Testis (tissue), 3 donors: ENCODE results near the gene AK1. TPM values are rescaled to one million over a fixed set of nuclear protein-coding genes. Genes with fewer than 3 reads are reported as not detected.

ENCODE experiments used
- DNase-seq: peaks from one replicate; pipeline ENCODE4 v3.0.0-alpha.2; 2019
- H3K27ac ChIP-seq, 2 donors: fragments of 200-600 bp; sonication (generic); one replicate each; pipeline ENCODE4 v1.5.1; 2019
- H3K27me3 ChIP-seq: fragments of 200-600 bp; sonication (generic); one replicate; pipeline ENCODE4 v1.5.1; 2019
- H3K36me3 ChIP-seq: fragments of 200-600 bp; sonication (generic); one replicate; pipeline ENCODE4 v1.5.1; 2017; ENCODE audit warnings: low read depth; ENCODE audit errors: missing control alignments
- H3K4me1 ChIP-seq: fragments of 200-600 bp; sonication (generic); one replicate; pipeline ENCODE4 v1.5.1; 2019
- H3K4me3 ChIP-seq, 2 donors: fragments of 200-600 bp; sonication (generic); one replicate each; pipeline ENCODE4 v1.5.1; 2017 to 2019
- H3K9me3 ChIP-seq: fragments of 200-600 bp; sonication (generic); one replicate; pipeline ENCODE4 v1.5.1; 2017
- POLR2A ChIP-seq: fragments of 450-650 bp; IDR thresholded peaks from one replicate; pipeline ENCODE4 v1.6.1; 2017; ENCODE audit warnings: antibody characterized with exemption, mild to moderate bottlenecking, moderate library complexity
- WGBS, 2 donors: methylation state at CpG; one replicate each; pipeline ENCODE4 v1.1.5; 2018; 5-methylcytosine and 5-hydroxymethylcytosine counted together
- intact Hi-C: fragments of 100-400 bp; cut with DNase I; formaldehyde crosslinking; loops from one replicate; pipeline ENCODE4 v1.15.1; 2023; ENCODE audit warnings: low total_unique reads
- polyA plus RNA-seq: library from polyadenylated mRNA; stranded (reverse); fragments of 350-450 nt; fragmentation: Illumina TruSeq; extraction: RNeasy Lipid Tissue Mini Kit (QIAGEN cat#74804); gene quantifications from one replicate; pipeline ENCODE4 v1.2.3, GENCODE V29; 2014; ENCODE audit warnings: low read depth, low replicate concordance; ENCODE audit not compliant: insufficient read depth
- total RNA-seq, 2 donors: library from RNA; depleted of rRNA; stranded (reverse); fragments of >200 nt; gene quantifications; one replicate each; pipeline ENCODE4 v1.2.3, GENCODE V29; 2016
- TF ChIP-seq, protein P1 (sequence below), 3 experiments: fragments of 450-650 bp in 2 of 3; fragments of 200-600 bp in 1 of 3; sonication (generic) in 1 of 3; IDR thresholded peaks; one replicate each; pipeline ENCODE4 v1.5.1; 2016 to 2019; ENCODE audit warnings: antibody characterized with exemption in 3 of 3, mild to moderate bottlenecking in 2 of 3, moderate library complexity in 1 of 3

The AK1 gene
- total and polyA plus RNA-seq, 3 donors from 2014 or later: 86.7 to 154 (median 103) TPM

DNA sequence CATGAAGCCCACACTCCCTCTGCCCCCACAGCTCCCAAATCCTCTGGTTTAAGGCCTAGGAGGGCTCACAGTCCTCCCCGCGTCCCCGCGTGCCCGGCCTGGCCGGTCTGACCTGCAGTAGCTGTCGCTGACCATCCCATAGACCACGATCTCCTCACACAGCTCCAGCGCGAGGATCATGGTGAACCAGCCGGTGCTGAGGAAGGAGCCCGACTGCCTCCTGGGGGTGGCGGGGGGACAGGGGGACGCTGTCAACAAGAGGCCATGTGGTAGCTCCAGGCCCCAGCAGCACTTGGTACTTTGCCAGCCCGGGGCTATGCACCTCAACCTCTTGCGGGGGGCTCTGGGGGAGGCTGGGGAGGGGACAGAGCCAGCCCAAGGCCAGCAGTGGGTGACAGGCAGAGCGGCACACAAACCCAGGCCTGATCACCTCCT lies 32.4 kb upstream of the AK1 start:
- Histone ChIP-seq H3K9me3 (no peaks in the 10 kb centered on the region), H3K36me3 (no peaks in the 10 kb centered on the region), H3K27ac (no peak overlapping the region), H3K4me3 (no peak overlapping the region), H3K4me1 (peaks cover 31% of the 10 kb centered on the region), H3K27me3 (no peaks in the 10 kb centered on the region)
- no peak for DNase-seq
- 87 to 93% methylated on average over 3 to 17 of the region's 17 CpGs for WGBS, 2 donors
- intact Hi-C loops: no loop called here
- TF ChIP-seq, protein P1, sequence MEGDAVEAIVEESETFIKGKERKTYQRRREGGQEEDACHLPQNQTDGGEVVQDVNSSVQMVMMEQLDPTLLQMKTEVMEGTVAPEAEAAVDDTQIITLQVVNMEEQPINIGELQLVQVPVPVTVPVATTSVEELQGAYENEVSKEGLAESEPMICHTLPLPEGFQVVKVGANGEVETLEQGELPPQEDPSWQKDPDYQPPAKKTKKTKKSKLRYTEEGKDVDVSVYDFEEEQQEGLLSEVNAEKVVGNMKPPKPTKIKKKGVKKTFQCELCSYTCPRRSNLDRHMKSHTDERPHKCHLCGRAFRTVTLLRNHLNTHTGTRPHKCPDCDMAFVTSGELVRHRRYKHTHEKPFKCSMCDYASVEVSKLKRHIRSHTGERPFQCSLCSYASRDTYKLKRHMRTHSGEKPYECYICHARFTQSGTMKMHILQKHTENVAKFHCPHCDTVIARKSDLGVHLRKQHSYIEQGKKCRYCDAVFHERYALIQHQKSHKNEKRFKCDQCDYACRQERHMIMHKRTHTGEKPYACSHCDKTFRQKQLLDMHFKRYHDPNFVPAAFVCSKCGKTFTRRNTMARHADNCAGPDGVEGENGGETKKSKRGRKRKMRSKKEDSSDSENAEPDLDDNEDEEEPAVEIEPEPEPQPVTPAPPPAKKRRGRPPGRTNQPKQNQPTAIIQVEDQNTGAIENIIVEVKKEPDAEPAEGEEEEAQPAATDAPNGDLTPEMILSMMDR (IDR thresholded peaks at IDR 0.05): no peak
- no peak for TF ChIP-seq POLR2A

DNA sequence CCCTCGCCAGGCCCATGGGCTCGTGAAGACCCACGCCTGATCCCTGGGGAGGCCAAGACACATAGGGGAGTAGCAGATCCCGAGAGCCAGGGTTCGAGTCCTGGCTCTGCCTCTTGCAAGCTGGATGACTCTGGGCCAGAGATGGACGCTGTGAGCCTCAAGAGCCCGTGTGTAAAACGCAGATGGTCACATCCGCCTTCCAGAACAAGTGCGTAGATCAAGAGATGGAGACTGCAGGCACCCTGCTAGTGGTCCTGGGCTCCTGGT lies 31.1 kb upstream of the AK1 start:
- H3K36me3 ChIP-seq: no peaks in the 10 kb centered on the region
- peaks cover 40% of the 10 kb centered on the region for H3K4me1 ChIP-seq
- DNase-seq: no peak

DNA sequence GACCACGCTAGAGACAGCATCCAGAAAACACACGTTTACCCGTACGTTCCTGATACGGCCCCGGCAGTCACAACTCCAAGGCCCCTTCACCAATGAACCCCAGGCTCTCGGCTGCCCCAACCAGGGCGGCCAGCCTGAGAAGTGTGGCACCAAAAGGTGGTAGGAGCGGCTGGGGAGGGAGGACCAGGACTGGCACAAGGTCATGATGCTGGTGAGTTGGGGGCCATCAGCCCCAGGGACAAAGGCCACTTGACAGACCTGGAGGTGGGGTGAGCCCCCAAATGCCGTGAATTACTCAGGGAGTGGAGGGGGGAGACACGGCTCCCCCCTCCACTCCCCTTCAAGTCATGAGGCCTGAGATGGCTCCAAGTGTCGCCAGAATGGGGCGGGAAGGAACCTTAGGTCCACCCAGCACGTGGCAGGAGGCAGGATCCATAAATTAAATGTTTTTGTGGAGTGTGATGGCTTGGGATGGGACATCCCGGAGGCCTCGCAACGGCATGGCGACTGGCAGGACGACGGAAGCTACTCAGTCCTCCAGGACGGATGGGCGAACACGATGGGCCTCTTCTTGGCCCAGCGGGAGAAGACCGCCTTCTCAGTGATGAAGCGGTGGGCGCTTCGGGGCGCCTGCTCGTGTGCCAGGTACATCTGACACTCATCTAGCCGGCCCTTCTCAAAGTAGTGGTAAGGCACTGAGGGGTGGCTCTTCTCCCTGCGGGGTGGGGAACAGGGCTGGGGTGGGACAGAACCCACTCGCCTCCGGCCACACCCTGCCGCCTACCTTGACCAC lies 30.6 kb upstream of the AK1 start:
- H3K4me3 ChIP-seq: no peak overlapping the region
- H3K27me3 ChIP-seq: no peaks in the 10 kb centered on the region
- H3K9me3 ChIP-seq: no peaks in the 10 kb centered on the region
- DNase-seq: no peak
- WGBS, 2 donors: 84 to 88% methylated on average over 21 to 34 of the region's 35 CpGs
- peaks cover 46% of the 10 kb centered on the region for H3K4me1 ChIP-seq
- H3K36me3 ChIP-seq: no peaks in the 10 kb centered on the region
- TF ChIP-seq, protein P1 (IDR thresholded peaks at IDR 0.05): no peak
- no peak for TF ChIP-seq POLR2A
- intact Hi-C loops: no loop called here
- H3K27ac ChIP-seq: peak overlapping the region; percentile 68 to 71

More for the DNA sequence above, 31.1 kb upstream of the AK1 start:
- H3K4me3 ChIP-seq: no peak overlapping the region
- TF ChIP-seq, protein P1 (IDR thresholded peaks at IDR 0.05): no peak
- TF ChIP-seq POLR2A: no peak
- intact Hi-C loops: no loop called here
- H3K27ac ChIP-seq: no peak overlapping the region
- no peaks in the 10 kb centered on the region for H3K9me3 ChIP-seq
- H3K27me3 ChIP-seq: no peaks in the 10 kb centered on the region
- 92 to 94% methylated on average over 8 to 10 of the region's 10 CpGs for WGBS, 2 donors

DNA sequence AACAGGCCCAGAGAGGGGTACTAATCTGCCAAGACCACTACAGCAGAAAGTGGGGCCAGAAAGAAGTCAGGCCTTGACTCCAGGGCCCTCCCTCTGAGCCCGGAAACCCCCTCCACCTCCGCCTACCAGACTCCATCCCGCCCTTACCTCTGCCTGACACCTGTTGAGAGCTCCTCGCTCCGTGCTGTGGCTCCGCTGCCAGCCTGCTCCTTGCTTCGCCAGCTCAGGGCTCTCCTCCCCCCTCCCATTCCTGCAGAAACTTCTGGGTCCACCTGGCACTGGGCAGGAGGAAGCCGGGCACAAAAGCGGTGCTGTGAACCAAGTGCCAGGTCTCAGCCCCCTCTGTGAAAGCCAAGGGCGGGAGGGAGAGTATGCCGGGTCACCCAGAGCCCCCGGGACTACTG lies 28.3 kb upstream of the AK1 start:
- H3K36me3 ChIP-seq: no peaks in the 10 kb centered on the region
- H3K4me3 ChIP-seq: no peak overlapping the region
- H3K4me1 ChIP-seq: peaks cover 46% of the 10 kb centered on the region
- no peaks in the 10 kb centered on the region for H3K9me3 ChIP-seq
- TF ChIP-seq, protein P1 (IDR thresholded peaks at IDR 0.05): no peak
- TF ChIP-seq POLR2A: no peak
- DNase-seq: no peak
- H3K27me3 ChIP-seq: no peaks in the 10 kb centered on the region
- 75 to 80% methylated on average over 10 to 12 of the region's 12 CpGs for WGBS, 2 donors
- H3K27ac ChIP-seq: peak overlapping the region; percentile 71 to 72
- intact Hi-C loops: no loop called here
